ENCODE data around the gene ARHGAP42. TPM values are rescaled to one million over a fixed set of nuclear protein-coding genes. Genes with fewer than 3 reads are reported as not detected.
A peak's percentile ranks its signal among the peaks of the same experiment; 100 is the strongest.

ARHGAP42 gene
- total RNA-seq, 1 donor from 2014 or later: not detected

GRCh38 chr11:100687630-100688395 lies 725 bp downstream of the ARHGAP42 start:
- H3K36me3 Mint-ChIP-seq (ENCODE audit: low read depth): no peaks in the 10 kb centered on the region
- intact Hi-C loops (cut with micrococcal nuclease): no loop called here
- peak overlapping the region; percentile 85 for H3K4me3 Mint-ChIP-seq
- H3K4me1 Mint-ChIP-seq: peaks cover 7% of the 10 kb centered on the region
- H3K27ac Mint-ChIP-seq: no peak overlapping the region
- DNase-seq: peak; percentile 66
- no peaks in the 10 kb centered on the region for H3K9me3 Mint-ChIP-seq
- peaks cover 30% of the 10 kb centered on the region for H3K27me3 Mint-ChIP-seq

DNA sequence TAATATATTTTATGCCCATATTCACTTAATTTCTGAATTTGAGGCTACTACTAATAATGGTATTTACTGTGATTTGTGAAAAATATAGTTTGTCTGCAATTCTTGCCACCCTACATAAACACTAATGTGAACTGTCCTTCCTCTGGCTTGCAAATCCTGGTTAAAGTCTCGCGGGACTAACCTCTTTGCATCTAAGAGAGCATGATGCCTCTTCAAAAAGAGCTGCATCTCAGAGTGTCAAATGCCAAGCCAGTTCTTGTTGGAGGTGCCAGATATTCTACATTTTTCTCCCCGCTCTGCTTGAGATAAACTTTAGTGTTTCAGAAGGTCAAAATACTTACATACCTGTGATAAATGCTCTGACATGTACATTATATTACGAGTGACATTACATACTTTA lies 2.1 kb downstream of the ARHGAP42 start:
- Mint-ChIP-seq H3K4me3 (no peak overlapping the region), H3K27me3 (peaks cover 30% of the 10 kb centered on the region), H3K36me3 (ENCODE audit: low read depth) (no peaks in the 10 kb centered on the region), H3K27ac (no peak overlapping the region), H3K4me1 (peaks cover 7% of the 10 kb centered on the region), H3K9me3 (no peaks in the 10 kb centered on the region)
- no peak for DNase-seq
- intact Hi-C loops (cut with micrococcal nuclease): no loop called here

DNA sequence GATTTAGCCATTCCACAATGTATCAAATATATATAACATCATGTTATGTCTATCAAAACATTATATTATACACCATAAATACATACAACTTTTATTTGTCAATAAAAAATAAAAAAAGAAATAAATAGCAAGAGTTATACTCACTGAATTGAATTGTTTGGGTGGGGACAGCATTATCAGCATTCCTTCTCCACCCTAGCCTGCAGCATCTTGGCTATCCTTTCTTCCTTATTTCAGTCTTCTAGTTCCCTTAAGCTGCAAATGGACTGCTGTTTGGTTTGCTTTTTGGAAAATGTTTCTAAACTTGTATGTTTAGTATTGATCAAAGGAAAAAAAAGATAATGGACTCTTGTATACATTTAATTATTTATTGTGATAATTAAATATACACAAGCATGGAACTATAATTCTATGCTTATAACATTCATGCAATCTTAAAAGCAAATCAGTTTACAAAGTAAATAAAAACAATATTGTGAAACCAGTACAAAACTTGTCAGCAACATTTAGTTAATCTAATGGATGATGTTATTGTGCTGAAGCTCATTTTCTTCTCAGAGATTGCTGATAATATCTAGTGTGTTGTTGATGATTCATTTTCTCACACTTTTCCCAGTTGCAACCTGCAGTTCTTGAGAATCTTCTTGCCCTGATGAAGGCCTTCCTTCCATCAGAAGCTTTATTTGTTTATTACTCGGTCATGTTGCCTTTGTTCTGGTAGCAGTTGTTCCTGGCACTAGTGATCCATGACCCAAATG lies 5.0 kb downstream of the ARHGAP42 start:
- Mint-ChIP-seq H3K27me3 (peaks cover 17% of the 10 kb centered on the region), H3K4me1 (peaks cover 4% of the 10 kb centered on the region), H3K9me3 (no peaks in the 10 kb centered on the region), H3K36me3 (ENCODE audit: low read depth) (no peaks in the 10 kb centered on the region), H3K27ac (no peak overlapping the region), H3K4me3 (no peak overlapping the region)
- no peak for DNase-seq
- intact Hi-C loops (cut with micrococcal nuclease): no loop called here

- no peak for DNase-seq
- H3K27ac Mint-ChIP-seq: no peak overlapping the region
- intact Hi-C loops (cut with micrococcal nuclease): no loop called here
- no peaks in the 10 kb centered on the region for H3K27me3 Mint-ChIP-seq
- no peaks in the 10 kb centered on the region for H3K36me3 Mint-ChIP-seq (ENCODE audit: low read depth)
- H3K4me1 Mint-ChIP-seq: no peaks in the 10 kb centered on the region
- no peak overlapping the region for H3K4me3 Mint-ChIP-seq
- no peaks in the 10 kb centered on the region for H3K9me3 Mint-ChIP-seq
Observed at GRCh38 chr11:100695911-100696310, 8.8 kb downstream of the ARHGAP42 start.

- intact Hi-C loops (cut with micrococcal nuclease): no loop called here
- Mint-ChIP-seq H3K27me3 (no peaks in the 10 kb centered on the region), H3K9me3 (no peaks in the 10 kb centered on the region), H3K27ac (no peak overlapping the region), H3K4me3 (no peak overlapping the region), H3K4me1 (no peaks in the 10 kb centered on the region), H3K36me3 (ENCODE audit: low read depth) (no peaks in the 10 kb centered on the region)
- DNase-seq: no peak
Observed at GRCh38 chr11:100703139-100703538, 16.1 kb downstream of the ARHGAP42 start.

- no peak overlapping the region for H3K4me3 Mint-ChIP-seq
- no peaks in the 10 kb centered on the region for H3K9me3 Mint-ChIP-seq
- H3K4me1 Mint-ChIP-seq: no peaks in the 10 kb centered on the region
- DNase-seq: no peak
- H3K27ac Mint-ChIP-seq: no peak overlapping the region
- no peaks in the 10 kb centered on the region for H3K27me3 Mint-ChIP-seq
- H3K36me3 Mint-ChIP-seq (ENCODE audit: low read depth): no peaks in the 10 kb centered on the region
- intact Hi-C loops (cut with micrococcal nuclease): no loop called here
Observed at GRCh38 chr11:100703801-100704575, 16.9 kb downstream of the ARHGAP42 start.

DNA sequence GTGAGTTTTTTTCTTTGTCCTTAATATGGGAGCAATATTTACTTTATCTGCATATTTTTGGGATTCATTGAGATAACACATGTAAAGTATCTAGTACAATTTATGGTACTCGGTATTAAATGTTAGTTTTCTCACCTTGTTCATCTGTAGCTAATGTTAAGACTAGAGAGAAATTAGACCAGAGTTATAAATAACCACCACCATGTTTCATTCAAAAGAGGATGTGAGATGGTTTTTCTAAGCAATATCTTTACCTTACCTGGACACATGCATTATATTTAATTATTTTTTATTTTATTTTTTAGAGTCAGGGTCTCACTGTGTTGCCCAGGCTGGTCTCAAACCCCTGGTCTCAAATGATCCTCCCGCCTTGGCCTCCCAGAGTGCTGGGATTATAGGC lies 18.4 kb downstream of the ARHGAP42 start:
- H3K27me3 Mint-ChIP-seq: no peaks in the 10 kb centered on the region
- H3K36me3 Mint-ChIP-seq (ENCODE audit: low read depth): no peaks in the 10 kb centered on the region
- no peak overlapping the region for H3K4me3 Mint-ChIP-seq
- H3K9me3 Mint-ChIP-seq: no peaks in the 10 kb centered on the region
- H3K27ac Mint-ChIP-seq: no peak overlapping the region
- no peak for DNase-seq
- no peaks in the 10 kb centered on the region for H3K4me1 Mint-ChIP-seq
- intact Hi-C loops (cut with micrococcal nuclease): no loop called here

DNA sequence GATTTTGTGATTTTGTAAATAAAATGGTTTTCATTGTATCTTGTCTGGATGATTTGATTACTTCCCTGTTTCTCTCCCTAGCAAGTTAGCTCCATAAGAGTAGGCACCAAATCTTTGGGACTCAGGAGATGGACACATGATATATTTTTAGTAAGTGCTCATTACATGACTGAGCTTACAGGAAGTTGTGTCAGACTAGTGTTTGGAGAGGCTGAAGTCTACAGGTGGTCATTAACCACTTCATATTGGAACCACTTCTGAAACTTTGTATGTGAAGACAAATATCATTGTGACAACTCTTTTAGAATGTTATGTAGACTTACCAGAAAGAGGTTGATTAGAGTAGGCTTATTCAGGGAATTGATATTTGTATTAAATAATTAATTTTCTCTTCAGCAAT lies 19.1 kb downstream of the ARHGAP42 start:
- no peak overlapping the region for H3K4me3 Mint-ChIP-seq
- no peak for DNase-seq
- no peaks in the 10 kb centered on the region for H3K27me3 Mint-ChIP-seq
- H3K9me3 Mint-ChIP-seq: no peaks in the 10 kb centered on the region
- intact Hi-C loops (cut with micrococcal nuclease): no loop called here
- H3K4me1 Mint-ChIP-seq: no peaks in the 10 kb centered on the region
- no peak overlapping the region for H3K27ac Mint-ChIP-seq
- no peaks in the 10 kb centered on the region for H3K36me3 Mint-ChIP-seq (ENCODE audit: low read depth)

DNA sequence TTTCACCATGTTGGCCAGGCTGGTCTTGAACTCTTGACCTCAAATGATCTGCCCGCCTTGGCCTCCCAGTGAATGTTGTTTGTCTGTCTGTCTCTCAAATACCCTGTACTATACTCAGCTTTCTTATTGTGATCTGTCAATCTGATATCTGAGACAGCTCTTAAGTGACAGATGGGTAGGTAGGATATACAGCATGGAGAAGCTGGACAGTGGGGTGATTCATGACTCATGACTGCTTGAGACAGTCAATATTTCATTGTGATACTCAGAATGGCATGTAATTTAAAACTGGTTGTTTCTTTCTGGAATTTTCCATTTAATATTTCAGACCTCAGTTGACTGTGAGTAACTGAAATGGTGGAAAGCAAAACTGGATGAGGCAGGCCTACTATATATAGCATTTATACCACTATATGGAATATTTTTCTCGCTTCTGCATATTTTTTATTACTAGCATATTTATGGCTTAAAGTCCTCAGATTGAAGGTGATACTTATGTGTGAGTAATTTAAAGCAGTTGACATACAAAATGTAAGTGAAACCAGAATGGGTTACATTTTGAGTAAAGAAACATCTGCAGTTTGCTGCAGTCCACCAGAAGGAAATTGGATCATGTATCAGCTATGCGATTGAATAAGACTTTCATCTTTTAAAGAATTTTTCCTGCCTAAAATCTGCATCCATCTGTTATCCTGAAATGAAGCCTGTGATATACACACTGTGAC lies 22.3 kb downstream of the ARHGAP42 start:
- no peak for DNase-seq
- Mint-ChIP-seq H3K4me3 (no peak overlapping the region), H3K9me3 (no peaks in the 10 kb centered on the region), H3K27ac (no peak overlapping the region), H3K4me1 (no peaks in the 10 kb centered on the region), H3K27me3 (no peaks in the 10 kb centered on the region), H3K36me3 (ENCODE audit: low read depth) (no peaks in the 10 kb centered on the region)
- intact Hi-C loops (cut with micrococcal nuclease): no loop called here

GRCh38 chr11:100711984-100712383 lies 24.9 kb downstream of the ARHGAP42 start:
- no peaks in the 10 kb centered on the region for H3K36me3 Mint-ChIP-seq (ENCODE audit: low read depth)
- no peaks in the 10 kb centered on the region for H3K27me3 Mint-ChIP-seq
- intact Hi-C loops (cut with micrococcal nuclease): no loop called here
- no peaks in the 10 kb centered on the region for H3K4me1 Mint-ChIP-seq
- no peak overlapping the region for H3K4me3 Mint-ChIP-seq
- no peak for DNase-seq
- H3K27ac Mint-ChIP-seq: no peak overlapping the region
- no peaks in the 10 kb centered on the region for H3K9me3 Mint-ChIP-seq

DNA sequence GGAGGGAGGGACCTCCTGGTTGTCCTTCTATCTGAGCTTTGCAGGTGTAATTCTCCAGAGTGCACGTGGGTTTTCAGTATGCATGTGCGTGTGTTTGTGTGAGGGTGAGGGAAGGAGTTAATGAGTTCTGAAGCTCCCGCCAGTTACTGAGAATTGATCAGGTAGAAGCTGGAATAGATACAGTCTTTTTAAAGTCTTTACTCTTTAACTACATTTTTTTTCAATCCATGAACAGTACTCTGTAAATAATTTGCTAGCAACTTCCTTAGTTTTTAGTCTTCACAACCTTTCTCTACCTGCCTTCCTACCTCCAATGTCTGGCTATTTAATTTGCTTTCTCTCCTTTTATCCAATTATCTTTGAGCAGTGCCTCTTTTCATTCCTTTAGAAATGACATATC lies 25.5 kb downstream of the ARHGAP42 start:
- Mint-ChIP-seq H3K36me3 (ENCODE audit: low read depth) (no peaks in the 10 kb centered on the region), H3K4me3 (no peak overlapping the region), H3K27me3 (no peaks in the 10 kb centered on the region), H3K9me3 (no peaks in the 10 kb centered on the region), H3K4me1 (no peaks in the 10 kb centered on the region), H3K27ac (no peak overlapping the region)
- no peak for DNase-seq
- intact Hi-C loops (cut with micrococcal nuclease): no loop called here

GRCh38 chr11:100715165-100715761 lies 28.2 kb downstream of the ARHGAP42 start:
- DNase-seq: no peak
- H3K36me3 Mint-ChIP-seq (ENCODE audit: low read depth): no peaks in the 10 kb centered on the region
- H3K27me3 Mint-ChIP-seq: no peaks in the 10 kb centered on the region
- H3K9me3 Mint-ChIP-seq: no peaks in the 10 kb centered on the region
- H3K4me1 Mint-ChIP-seq: no peaks in the 10 kb centered on the region
- intact Hi-C loops (cut with micrococcal nuclease): no loop called here
- no peak overlapping the region for H3K27ac Mint-ChIP-seq
- no peak overlapping the region for H3K4me3 Mint-ChIP-seq

DNA sequence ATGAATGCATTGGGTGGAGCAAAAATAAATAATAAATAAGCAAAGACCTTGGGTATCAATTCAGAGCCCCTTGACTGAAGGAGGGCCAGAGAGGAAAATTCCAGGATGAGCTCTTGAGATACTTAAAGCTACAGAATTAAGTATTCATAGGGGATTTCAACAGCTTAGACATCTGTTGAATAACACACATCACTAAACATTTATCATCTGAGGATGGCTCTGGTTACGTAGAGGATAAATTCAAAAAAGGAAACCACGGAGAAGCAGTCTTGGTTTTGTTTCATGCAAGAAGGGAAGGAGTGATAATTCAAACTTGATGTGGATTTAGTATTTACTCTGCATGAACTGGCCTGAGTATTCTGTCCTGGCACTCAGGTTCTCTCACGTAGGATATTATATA lies 29.8 kb downstream of the ARHGAP42 start:
- Mint-ChIP-seq H3K4me1 (no peaks in the 10 kb centered on the region), H3K27ac (no peak overlapping the region), H3K27me3 (no peaks in the 10 kb centered on the region), H3K4me3 (no peak overlapping the region), H3K36me3 (ENCODE audit: low read depth) (no peaks in the 10 kb centered on the region), H3K9me3 (no peaks in the 10 kb centered on the region)
- no peak for DNase-seq
- intact Hi-C loops (cut with micrococcal nuclease): no loop called here
